ENCODE measurements around the gene NUBPL.
A peak's percentile ranks its signal among the peaks of the same experiment; 100 is the strongest.
"Not testable (repeated sequence)": the region's sequence is repeated elsewhere in the genome, so short reads cannot be mapped to it uniquely, and the experiment has no call there.

NUBPL gene

GRCh38 chr14:31825459-31825858 is 264.3 kb downstream of the NUBPL start:
- DNase-seq, result no peak

GRCh38 chr14:31827325-31827724 is 266.1 kb downstream of the NUBPL start:
- no peak for DNase-seq

GRCh38 chr14:31828946-31829868 is 268.0 kb downstream of the NUBPL start:
- DNase-seq, result no peak

- DNase-seq, result no peak
Observed at GRCh38 chr14:31834616-31835015, 273.4 kb downstream of the NUBPL start.

GRCh38 chr14:31835049-31835448 is 273.8 kb downstream of the NUBPL start:
- no peak for DNase-seq

GRCh38 chr14:31837031-31837430 is 275.8 kb downstream of the NUBPL start:
- DNase-seq, result no peak

- DNase-seq, result no peak
Observed at GRCh38 chr14:31842899-31843298, 281.7 kb downstream of the NUBPL start.

- no peak for DNase-seq
Observed at GRCh38 chr14:31843361-31844091, 282.3 kb downstream of the NUBPL start.

GRCh38 chr14:31854508-31855075 is 293.4 kb downstream of the NUBPL start:
- DNase-seq, result no peak

- no peak for DNase-seq
Observed at GRCh38 chr14:31855262-31855661, 294.1 kb downstream of the NUBPL start.

- not testable (repeated sequence) for DNase-seq
Observed at GRCh38 chr14:31856003-31856402, 294.8 kb downstream of the NUBPL start.

- no peak for DNase-seq
Observed at GRCh38 chr14:31858868-31859267, 297.7 kb downstream of the NUBPL start.

- no peak for DNase-seq
Observed at GRCh38 chr14:31864937-31865855, 304.0 kb downstream of the NUBPL start.

GRCh38 chr14:31867570-31867969 is 306.4 kb downstream of the NUBPL start:
- no peak for DNase-seq

GRCh38 chr14:31868096-31868495 is 306.9 kb downstream of the NUBPL start:
- DNase-seq, result peak in 1 of 2 donors; percentile 14

- DNase-seq, result no peak
Observed at GRCh38 chr14:31876741-31877140, 315.5 kb downstream of the NUBPL start.

GRCh38 chr14:31877255-31877798 is 316.1 kb downstream of the NUBPL start:
- no peak for DNase-seq

- no peak for DNase-seq
Observed at GRCh38 chr14:31879661-31880348, 318.6 kb downstream of the NUBPL start.

GRCh38 chr14:31880935-31881334 is 319.7 kb downstream of the NUBPL start:
- DNase-seq, result no peak

- no peak for DNase-seq
Observed at GRCh38 chr14:31881531-31882310, 320.5 kb downstream of the NUBPL start.

- DNase-seq, result no peak
Observed at GRCh38 chr14:31884238-31884637, 323.0 kb downstream of the NUBPL start.
